Stimulated activated CD4-positive, alpha-beta T cell treated with anti-CD3 and anti-CD28 coated beads, Interleukin-4, amount 100 ng/mL, for 48 hours (primary cell): ENCODE results near the gene GPR27.

Source experiments
- DNase-seq, 2 donors: peaks; one replicate each; pipeline ENCODE4 v3.0.0-alpha.2; 2020; ENCODE audit warnings: low read depth in 2 of 2

GPR27 gene

GRCh38 chr3:71785532-71786216 lies 32.0 kb downstream of the GPR27 start:
- DNase-seq = no peak

GRCh38 chr3:71786217-71786549 lies 32.5 kb downstream of the GPR27 start:
- DNase-seq = no peak

- DNase-seq = no peak
Measured at GRCh38 chr3:71786551-71786950, 32.9 kb downstream of the GPR27 start.

- no peak for DNase-seq
Measured at GRCh38 chr3:71787851-71788405, 34.3 kb downstream of the GPR27 start.

- DNase-seq = no peak
Measured at GRCh38 chr3:71789922-71790321, 36.3 kb downstream of the GPR27 start.

GRCh38 chr3:71791634-71792033 lies 38.0 kb downstream of the GPR27 start:
- no peak for DNase-seq

- DNase-seq = no peak
Measured at GRCh38 chr3:71796290-71796689, 42.6 kb downstream of the GPR27 start.

GRCh38 chr3:71797455-71797854 lies 43.8 kb downstream of the GPR27 start:
- DNase-seq = no peak

GRCh38 chr3:71800023-71800422 lies 46.4 kb downstream of the GPR27 start:
- no peak for DNase-seq

- no peak for DNase-seq
Measured at GRCh38 chr3:71801986-71802385, 48.3 kb downstream of the GPR27 start.

GRCh38 chr3:71803248-71803647 lies 49.6 kb downstream of the GPR27 start:
- DNase-seq = no peak

- no peak for DNase-seq
Measured at GRCh38 chr3:71805199-71805598, 51.5 kb downstream of the GPR27 start.

- DNase-seq = no peak
Measured at GRCh38 chr3:71805691-71806090, 52.0 kb downstream of the GPR27 start.
